ENCODE results near the gene EIF4E3.

The EIF4E3 gene

GRCh38 chr3:71753701-71754609, 28.8 kb upstream of the EIF4E3 start, which contains the start of gene GPR27:
Gene GPR27 (plus strand): TSS chr3:71753855. CDS start chr3:71754050, 195 bp downstream.
- Histone ChIP-seq H3K4me3 (peak within 1 kb of the TSS; percentile 69), H3K36me3 (ENCODE audit: insufficient read depth, low read length) (no peaks in the 10 kb centered on the region), H3K9me3 (ENCODE audit: low read depth, low read length) (no peaks in the 10 kb centered on the region), H3K27ac (no peak within 1 kb of the TSS), H3K9ac (ENCODE audit: insufficient read length) (no peak within 1 kb of the TSS)
- no peak for TF ChIP-seq EZH2 (IDR thresholded peaks at IDR 0.05)
- TF ChIP-seq FOXP2 (optimal IDR thresholded peaks at IDR 0.05; ENCODE audit: control extremely low read depth, extremely low read length, insufficient read depth), result no peak
- no peak for TF ChIP-seq POLR2AphosphoS5 (IDR thresholded peaks at IDR 0.05; ENCODE audit: borderline replicate concordance, low read depth, low read length)
- no peak for DNase-seq (ENCODE audit: low read depth, low spot score)

GRCh38 chr3:71752831-71753700, 27.9 kb upstream of the EIF4E3 start:
- peak overlapping the region; percentile 47; the same call in 1 of the 2 replicates for H3K4me3 ChIP-seq

GRCh38 chr3:71751602-71752001, 26.4 kb upstream of the EIF4E3 start:
- TF ChIP-seq EZH2 (IDR thresholded peaks at IDR 0.05), result no peak
- no peak for TF ChIP-seq POLR2AphosphoS5 (IDR thresholded peaks at IDR 0.05; ENCODE audit: borderline replicate concordance, low read depth, low read length)
- TF ChIP-seq FOXP2 (optimal IDR thresholded peaks at IDR 0.05; ENCODE audit: control extremely low read depth, extremely low read length, insufficient read depth), result no peak
- Histone ChIP-seq H3K9ac (ENCODE audit: insufficient read length) (no peak overlapping the region), H3K4me3 (no peak overlapping the region), H3K36me3 (ENCODE audit: insufficient read depth, low read length) (no peaks in the 10 kb centered on the region), H3K9me3 (ENCODE audit: low read depth, low read length) (no peaks in the 10 kb centered on the region), H3K27ac (no peak overlapping the region)
- no peak for DNase-seq (ENCODE audit: low read depth, low spot score)

More at GRCh38 chr3:71752831-71753700, 27.9 kb upstream of the EIF4E3 start:
- no peak for TF ChIP-seq FOXP2 (optimal IDR thresholded peaks at IDR 0.05; ENCODE audit: control extremely low read depth, extremely low read length, insufficient read depth)
- TF ChIP-seq POLR2AphosphoS5 (IDR thresholded peaks at IDR 0.05; ENCODE audit: borderline replicate concordance, low read depth, low read length), result no peak
- no peak for TF ChIP-seq EZH2 (IDR thresholded peaks at IDR 0.05)
- no peak overlapping the region for H3K27ac ChIP-seq
- H3K9me3 ChIP-seq (ENCODE audit: low read depth, low read length), result no peaks in the 10 kb centered on the region
- H3K36me3 ChIP-seq (ENCODE audit: insufficient read depth, low read length), result no peaks in the 10 kb centered on the region
- DNase-seq (ENCODE audit: low read depth, low spot score), result no peak
- H3K9ac ChIP-seq (ENCODE audit: insufficient read length), result no peak overlapping the region

- no peak overlapping the region for H3K9ac ChIP-seq (ENCODE audit: insufficient read length)
- TF ChIP-seq FOXP2 (optimal IDR thresholded peaks at IDR 0.05; ENCODE audit: control extremely low read depth, extremely low read length, insufficient read depth) (no peak), POLR2AphosphoS5 (IDR thresholded peaks at IDR 0.05; ENCODE audit: borderline replicate concordance, low read depth, low read length) (no peak), EZH2 (IDR thresholded peaks at IDR 0.05) (no peak)
These were observed 19.5 kb upstream of the EIF4E3 start for GRCh38 chr3:71744738-71745137.

GRCh38 chr3:71742621-71743020, 17.4 kb upstream of the EIF4E3 start:
- Histone ChIP-seq H3K9me3 (ENCODE audit: low read depth, low read length) (no peaks in the 10 kb centered on the region), H3K9ac (ENCODE audit: insufficient read length) (no peak overlapping the region), H3K27ac (no peak overlapping the region), H3K36me3 (ENCODE audit: insufficient read depth, low read length) (no peaks in the 10 kb centered on the region), H3K4me3 (no peak overlapping the region)
- TF ChIP-seq EZH2 (IDR thresholded peaks at IDR 0.05) (no peak), FOXP2 (optimal IDR thresholded peaks at IDR 0.05; ENCODE audit: control extremely low read depth, extremely low read length, insufficient read depth) (no peak), POLR2AphosphoS5 (IDR thresholded peaks at IDR 0.05; ENCODE audit: borderline replicate concordance, low read depth, low read length) (no peak)
- no peak for DNase-seq (ENCODE audit: low read depth, low spot score)

More at GRCh38 chr3:71744738-71745137, 19.5 kb upstream of the EIF4E3 start:
- H3K9me3 ChIP-seq (ENCODE audit: low read depth, low read length), result no peaks in the 10 kb centered on the region
- H3K4me3 ChIP-seq, result no peak overlapping the region
- no peaks in the 10 kb centered on the region for H3K36me3 ChIP-seq (ENCODE audit: insufficient read depth, low read length)
- H3K27ac ChIP-seq, result no peak overlapping the region
- no peak for DNase-seq (ENCODE audit: low read depth, low spot score)

- Histone ChIP-seq H3K9ac (ENCODE audit: insufficient read length) (no peak overlapping the region), H3K27ac (no peak overlapping the region), H3K4me3 (no peak overlapping the region), H3K36me3 (ENCODE audit: insufficient read depth, low read length) (no peaks in the 10 kb centered on the region), H3K9me3 (ENCODE audit: low read depth, low read length) (no peaks in the 10 kb centered on the region)
- TF ChIP-seq POLR2AphosphoS5 (IDR thresholded peaks at IDR 0.05; ENCODE audit: borderline replicate concordance, low read depth, low read length), result no peak
- no peak for TF ChIP-seq FOXP2 (optimal IDR thresholded peaks at IDR 0.05; ENCODE audit: control extremely low read depth, extremely low read length, insufficient read depth)
- TF ChIP-seq EZH2 (IDR thresholded peaks at IDR 0.05), result no peak
- DNase-seq (ENCODE audit: low read depth, low spot score), result no peak
These were observed 9.7 kb upstream of the EIF4E3 start for GRCh38 chr3:71734881-71735280.

- H3K4me3 ChIP-seq, result no peak overlapping the region
- no peak for DNase-seq (ENCODE audit: low read depth, low spot score)
These were observed 8.1 kb upstream of the EIF4E3 start for GRCh38 chr3:71733319-71733718.

GRCh38 chr3:71732637-71733036, 7.4 kb upstream of the EIF4E3 start:
- H3K4me3 ChIP-seq, result no peak overlapping the region
- no peak overlapping the region for H3K9ac ChIP-seq (ENCODE audit: insufficient read length)
- H3K27ac ChIP-seq, result no peak overlapping the region
- H3K9me3 ChIP-seq (ENCODE audit: low read depth, low read length), result no peaks in the 10 kb centered on the region
- no peak for DNase-seq (ENCODE audit: low read depth, low spot score)
- H3K36me3 ChIP-seq (ENCODE audit: insufficient read depth, low read length), result no peaks in the 10 kb centered on the region
- TF ChIP-seq FOXP2 (optimal IDR thresholded peaks at IDR 0.05; ENCODE audit: control extremely low read depth, extremely low read length, insufficient read depth) (no peak), POLR2AphosphoS5 (IDR thresholded peaks at IDR 0.05; ENCODE audit: borderline replicate concordance, low read depth, low read length) (no peak), EZH2 (IDR thresholded peaks at IDR 0.05) (no peak)

More at GRCh38 chr3:71733319-71733718, 8.1 kb upstream of the EIF4E3 start:
- no peaks in the 10 kb centered on the region for H3K36me3 ChIP-seq (ENCODE audit: insufficient read depth, low read length)
- no peak for TF ChIP-seq FOXP2 (optimal IDR thresholded peaks at IDR 0.05; ENCODE audit: control extremely low read depth, extremely low read length, insufficient read depth)
- no peak for TF ChIP-seq POLR2AphosphoS5 (IDR thresholded peaks at IDR 0.05; ENCODE audit: borderline replicate concordance, low read depth, low read length)
- TF ChIP-seq EZH2 (IDR thresholded peaks at IDR 0.05), result no peak
- no peak overlapping the region for H3K27ac ChIP-seq
- no peak overlapping the region for H3K9ac ChIP-seq (ENCODE audit: insufficient read length)
- H3K9me3 ChIP-seq (ENCODE audit: low read depth, low read length), result no peaks in the 10 kb centered on the region

All from SK-N-MC (cell line).